Measurements from ENCODE around the gene SNX27. TPM values are rescaled to one million over a fixed set of nuclear protein-coding genes. Genes with fewer than 3 reads are reported as not detected.
"Not testable (repeated sequence)": the region's sequence is repeated elsewhere in the genome, so short reads cannot be mapped to it uniquely, and the experiment has no call there.

Gene SNX27
- polyA plus RNA-seq, 1 experiment: 23.8 TPM

- ChIA-PET CTCF (interaction anchor here (1.6 to 2.0 kb wide), 2 partner anchors 67 to 74 kb away, joined by 4 to 5 read pairs; no protein-coding TSS in a partner anchor), POLR2A (interaction anchor here (0.5 kb wide), 1 partner anchor 48 kb away, joined by 3 read pairs; no protein-coding TSS in a partner anchor)
- Histone ChIP-seq H3K9me3 (ENCODE audit: control insufficient read depth, insufficient read depth, low read length) (peaks cover 3% of the 10 kb centered on the region; the same call in 1 of the 2 replicates), H3K4me3 (ENCODE audit: low read depth, low read length) (no peak overlapping the region), H3K27ac (ENCODE audit: low read depth, low read length) (no peak overlapping the region), H3K27me3 (ENCODE audit: control insufficient read depth, insufficient read depth, low read length) (no peaks in the 10 kb centered on the region)
- no peak for DNase-seq (ENCODE audit: low read depth, low spot score)
- no peak for TF ChIP-seq CTCF (IDR thresholded peaks at IDR 0.05; ENCODE audit: low read depth, low read length)
Measured at GRCh38 chr1:151668090-151668489, 56.2 kb downstream of the SNX27 start.

GRCh38 chr1:151670036-151670675 is 58.3 kb downstream of the SNX27 start:
- H3K27me3 ChIP-seq (ENCODE audit: control insufficient read depth, insufficient read depth, low read length); H3K4me3 ChIP-seq (ENCODE audit: low read depth, low read length); DNase-seq (ENCODE audit: low read depth, low spot score); POLR2A ChIA-PET; H3K27ac ChIP-seq (ENCODE audit: low read depth, low read length); H3K9me3 ChIP-seq (ENCODE audit: control insufficient read depth, insufficient read depth, low read length); CTCF ChIA-PET: not testable (repeated sequence)

- no peak for TF ChIP-seq CTCF (IDR thresholded peaks at IDR 0.05; ENCODE audit: low read depth, low read length)
- no peak overlapping the region for H3K4me3 ChIP-seq (ENCODE audit: low read depth, low read length)
- no peak for DNase-seq (ENCODE audit: low read depth, low spot score)
- H3K27ac ChIP-seq (ENCODE audit: low read depth, low read length): no peak overlapping the region
- no peaks in the 10 kb centered on the region for H3K27me3 ChIP-seq (ENCODE audit: control insufficient read depth, insufficient read depth, low read length)
- peaks cover 3% of the 10 kb centered on the region; the same call in 1 of the 2 replicates for H3K9me3 ChIP-seq (ENCODE audit: control insufficient read depth, insufficient read depth, low read length)
- ChIA-PET POLR2A (no interaction called here), CTCF (no interaction called here)
Measured at GRCh38 chr1:151673407-151673806, 61.6 kb downstream of the SNX27 start.

- no peak for TF ChIP-seq CTCF (IDR thresholded peaks at IDR 0.05; ENCODE audit: low read depth, low read length)
- Histone ChIP-seq H3K27me3 (ENCODE audit: control insufficient read depth, insufficient read depth, low read length) (no peaks in the 10 kb centered on the region), H3K9me3 (ENCODE audit: control insufficient read depth, insufficient read depth, low read length) (no peaks in the 10 kb centered on the region), H3K4me3 (ENCODE audit: low read depth, low read length) (no peak overlapping the region), H3K27ac (ENCODE audit: low read depth, low read length) (peak overlapping the region; percentile 76)
- ChIA-PET CTCF (interaction anchor here (0.6 to 2.2 kb wide), 3 partner anchors 13 to 16 kb away, joined by 3 to 9 read pairs (median 5); no protein-coding TSS in a partner anchor), POLR2A (interaction anchor here (0.6 to 1.2 kb wide), 3 partner anchors 60 to 143 kb away, joined by 3 to 5 read pairs (median 3); no protein-coding TSS in a partner anchor)
- DNase-seq (ENCODE audit: low read depth, low spot score): no peak
Measured at GRCh38 chr1:151680391-151680790, 68.5 kb downstream of the SNX27 start.

GRCh38 chr1:151680826-151681225 is 69.0 kb downstream of the SNX27 start:
- peak; percentile 66 for DNase-seq (ENCODE audit: low read depth, low spot score)
- Histone ChIP-seq H3K27me3 (ENCODE audit: control insufficient read depth, insufficient read depth, low read length) (no peaks in the 10 kb centered on the region), H3K27ac (ENCODE audit: low read depth, low read length) (peak overlapping the region; percentile 76), H3K9me3 (ENCODE audit: control insufficient read depth, insufficient read depth, low read length) (no peaks in the 10 kb centered on the region), H3K4me3 (ENCODE audit: low read depth, low read length) (no peak overlapping the region)
- POLR2A ChIA-PET: interaction anchor here (0.5 to 1.2 kb wide), 4 partner anchors 45 to 144 kb away, joined by 3 to 5 read pairs (median 4); no protein-coding TSS in a partner anchor
- TF ChIP-seq CTCF (IDR thresholded peaks at IDR 0.05; ENCODE audit: low read depth, low read length): no peak
- CTCF ChIA-PET: interaction anchor here (0.6 to 2.2 kb wide), 3 partner anchors 13 to 17 kb away, joined by 3 to 9 read pairs (median 5); no protein-coding TSS in a partner anchor

All from AG04450 (cell line).